HG03558 (cell line): ENCODE data around the gene NAB1.

ENCODE experiments used
- ATAC-seq: cut with Tn5 transposase; IDR thresholded peaks from one replicate; pipeline ENCODE4 v1.9.1; 2021; ENCODE audit warnings: moderate number of reproducible peaks; ENCODE audit not compliant: unreplicated experiment; ENCODE audit errors: extremely low read depth

NAB1 gene

DNA sequence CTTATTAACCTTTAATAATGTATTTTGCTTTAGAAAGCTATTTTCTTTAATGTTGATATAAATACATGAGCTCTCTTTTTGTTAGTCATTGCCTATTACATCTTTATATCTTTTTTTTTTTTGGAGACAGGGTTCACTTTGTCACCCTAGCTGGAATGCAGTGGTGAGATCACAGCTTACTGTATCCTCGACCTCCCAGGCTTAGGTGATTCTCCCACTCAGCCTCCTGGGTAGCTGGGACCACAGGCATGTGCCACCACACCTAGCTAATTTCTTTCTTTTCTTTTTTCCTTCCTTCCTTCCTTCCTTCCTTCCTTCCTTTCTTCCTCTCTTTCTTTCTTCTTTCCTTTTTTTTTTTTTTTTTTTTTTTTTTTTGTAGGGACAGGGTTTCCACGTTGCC lies 15.4 kb downstream of the NAB1 start:
- no peak for ATAC-seq

DNA sequence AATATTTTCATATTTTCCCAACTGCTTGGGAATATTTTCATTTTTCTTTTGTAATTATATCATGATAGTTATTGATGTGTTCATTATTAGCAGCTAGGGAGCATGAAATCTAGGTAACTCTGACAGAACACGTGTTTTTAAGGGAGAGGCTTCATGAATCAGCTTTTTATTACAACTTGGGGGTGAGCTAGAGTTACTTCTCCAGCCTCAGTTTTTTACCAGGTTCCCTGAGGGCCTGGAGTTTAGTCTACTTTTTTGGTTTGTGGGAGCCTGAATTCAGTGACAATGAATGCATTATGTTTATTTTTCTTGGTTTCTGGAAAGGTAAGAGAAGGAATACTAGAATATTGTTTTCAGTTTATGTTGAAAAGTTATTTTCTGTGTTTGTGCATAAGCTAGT lies 18.0 kb downstream of the NAB1 start:
- ATAC-seq = no peak

GRCh38 chr2:190668892-190669291 lies 20.0 kb downstream of the NAB1 start:
- ATAC-seq = no peak

GRCh38 chr2:190670182-190670946 lies 21.5 kb downstream of the NAB1 start:
- ATAC-seq = no peak

GRCh38 chr2:190674966-190675650 lies 26.2 kb downstream of the NAB1 start:
- ATAC-seq = peak; percentile 30

DNA sequence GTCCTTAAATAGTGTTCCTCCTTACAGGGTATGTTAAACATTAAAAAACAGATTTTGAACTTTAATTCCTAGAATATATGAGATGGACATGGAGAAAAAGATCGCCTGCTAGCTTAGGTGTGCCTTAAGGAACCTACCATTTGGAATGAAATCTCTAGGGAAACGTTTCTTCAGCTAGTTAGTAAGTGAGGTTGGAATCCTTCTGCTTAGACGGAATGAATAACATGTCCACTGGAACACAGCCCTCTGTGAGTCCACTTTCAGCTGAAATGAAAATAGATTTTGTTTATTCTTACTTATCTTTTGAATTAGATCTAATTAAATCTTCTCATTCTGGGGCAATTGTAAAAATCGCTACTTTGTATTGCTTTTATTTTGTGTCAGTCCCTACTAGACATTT lies 28.4 kb downstream of the NAB1 start:
- ATAC-seq = no peak

DNA sequence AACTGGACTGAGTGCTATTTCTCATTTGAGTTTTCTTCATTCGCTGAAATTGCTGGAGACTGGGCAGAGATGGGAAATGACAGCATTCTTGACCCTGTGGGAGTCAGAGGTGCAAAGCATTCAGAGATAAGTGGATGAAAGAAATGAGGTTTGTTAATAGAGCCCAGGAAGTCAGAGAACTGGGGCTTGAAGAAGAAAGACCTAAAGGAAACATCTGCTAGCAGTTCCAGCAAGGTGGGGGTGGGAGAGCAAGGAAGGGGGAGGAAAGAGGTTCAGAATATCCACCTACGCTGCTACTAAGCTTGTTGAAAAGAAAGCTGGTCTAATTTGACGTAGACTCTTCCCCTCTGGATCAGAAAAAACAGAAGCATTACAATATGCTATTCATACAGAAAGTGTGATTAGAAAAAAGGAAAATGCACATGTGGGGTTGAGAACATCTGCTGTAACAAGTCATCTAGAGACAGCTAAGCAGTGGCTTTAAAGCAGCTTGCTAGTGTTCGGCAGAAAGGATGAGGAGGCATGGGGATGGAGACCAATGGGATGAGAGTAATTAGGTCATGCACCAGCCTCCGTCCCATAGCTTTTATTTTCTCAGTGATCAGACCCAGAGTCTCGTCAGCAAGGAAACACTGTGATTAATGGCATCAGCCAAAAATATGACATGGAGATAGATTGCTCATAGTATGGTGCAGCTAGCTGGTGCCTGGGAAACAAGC lies 29.7 kb downstream of the NAB1 start:
- ATAC-seq = peak; percentile 51

GRCh38 chr2:190679391-190679790 lies 30.5 kb downstream of the NAB1 start:
- no peak for ATAC-seq

DNA sequence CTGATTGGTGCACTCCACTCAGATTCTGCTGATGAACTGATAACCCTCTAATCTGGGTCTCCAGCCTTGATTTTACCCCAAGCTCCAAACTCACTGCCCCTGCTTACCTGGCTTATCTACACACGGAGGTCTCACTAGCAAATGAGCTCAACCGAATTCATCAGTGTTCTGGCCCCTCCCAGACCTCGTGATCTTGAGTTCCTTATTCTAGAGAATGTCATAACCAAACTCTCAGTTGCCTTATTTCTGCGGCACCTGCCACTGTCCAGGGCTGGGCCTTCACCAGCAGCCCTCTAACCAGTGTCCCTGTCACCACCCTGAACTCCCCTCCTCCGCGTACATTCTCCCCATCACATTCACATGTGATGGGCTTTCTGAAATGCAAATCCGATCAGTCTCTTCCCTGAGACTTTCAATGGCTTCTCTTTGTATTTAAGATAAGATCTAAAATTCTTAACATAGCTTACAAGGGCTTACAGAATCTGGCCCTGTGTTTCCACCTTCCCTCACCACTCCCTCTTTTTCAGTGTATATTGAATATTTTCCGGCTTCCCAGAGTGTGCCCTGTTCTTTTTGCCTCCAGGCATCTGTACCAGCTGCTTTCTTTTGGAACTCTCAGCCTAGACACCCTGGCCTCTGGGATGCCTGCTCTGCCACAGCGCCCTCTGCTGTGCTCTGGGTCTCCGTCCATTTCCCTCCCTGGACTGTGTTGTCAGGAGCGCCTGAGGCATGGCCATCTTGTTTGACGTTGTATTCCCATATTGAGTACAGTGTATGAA lies 31.1 kb downstream of the NAB1 start:
- peak; percentile 23 for ATAC-seq

DNA sequence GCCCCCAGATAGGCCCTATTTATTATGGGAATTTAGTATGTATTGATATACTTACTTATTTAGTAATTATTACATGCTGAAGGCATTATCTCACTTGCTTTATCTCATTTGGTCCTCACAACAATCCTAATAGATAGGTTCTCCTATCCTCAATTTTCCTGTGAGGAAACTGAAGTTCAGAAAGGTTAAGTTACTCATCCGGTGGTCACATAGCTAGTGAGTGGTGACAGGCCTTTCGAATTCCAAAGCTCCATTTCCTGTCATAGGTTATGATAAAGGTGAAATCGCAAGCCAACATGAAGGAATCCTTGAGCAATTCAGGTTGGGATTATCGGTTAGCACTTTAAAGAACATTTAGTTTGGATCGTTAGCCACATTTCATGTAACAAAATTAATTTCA lies 33.3 kb downstream of the NAB1 start:
- ATAC-seq = no peak

- no peak for ATAC-seq
Measured at GRCh38 chr2:190683802-190684201, 34.9 kb downstream of the NAB1 start.

DNA sequence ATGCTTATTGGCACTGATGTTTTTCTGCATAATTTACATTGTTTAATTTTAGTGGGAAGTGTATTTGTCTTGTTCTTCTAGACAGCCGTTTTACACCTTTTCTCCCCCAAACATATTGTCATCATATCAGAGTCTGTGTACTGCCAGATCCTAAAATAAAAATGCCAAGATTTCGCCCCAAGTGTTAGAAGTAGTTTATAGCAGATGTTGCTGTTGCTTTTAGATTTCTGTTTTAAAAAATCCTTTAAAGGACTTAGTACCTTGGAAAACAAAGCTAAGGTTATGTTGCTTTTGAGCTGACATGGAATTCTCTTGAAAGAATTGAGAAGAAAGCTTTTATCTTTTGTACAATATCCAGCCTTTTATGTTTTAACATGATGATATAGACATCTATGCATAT lies 36.0 kb downstream of the NAB1 start:
- ATAC-seq = no peak

DNA sequence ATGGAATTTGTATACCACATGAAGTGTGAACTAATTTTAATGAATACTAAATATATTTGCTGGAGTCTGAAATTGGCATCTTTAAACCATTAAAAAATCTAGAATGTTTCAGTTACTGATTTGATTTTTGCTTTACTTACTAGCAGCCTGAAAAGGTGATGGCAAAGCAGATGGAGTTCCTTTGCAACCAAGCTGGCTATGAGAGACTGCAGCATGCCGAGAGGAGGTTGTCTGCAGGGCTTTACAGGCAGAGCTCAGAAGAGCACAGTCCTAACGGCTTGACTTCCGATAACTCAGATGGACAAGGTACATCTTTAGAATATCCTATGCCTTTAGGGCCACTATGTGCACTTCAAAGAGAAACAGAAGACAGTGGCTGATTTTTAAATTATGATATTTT lies 36.5 kb downstream of the NAB1 start:
- no peak for ATAC-seq

DNA sequence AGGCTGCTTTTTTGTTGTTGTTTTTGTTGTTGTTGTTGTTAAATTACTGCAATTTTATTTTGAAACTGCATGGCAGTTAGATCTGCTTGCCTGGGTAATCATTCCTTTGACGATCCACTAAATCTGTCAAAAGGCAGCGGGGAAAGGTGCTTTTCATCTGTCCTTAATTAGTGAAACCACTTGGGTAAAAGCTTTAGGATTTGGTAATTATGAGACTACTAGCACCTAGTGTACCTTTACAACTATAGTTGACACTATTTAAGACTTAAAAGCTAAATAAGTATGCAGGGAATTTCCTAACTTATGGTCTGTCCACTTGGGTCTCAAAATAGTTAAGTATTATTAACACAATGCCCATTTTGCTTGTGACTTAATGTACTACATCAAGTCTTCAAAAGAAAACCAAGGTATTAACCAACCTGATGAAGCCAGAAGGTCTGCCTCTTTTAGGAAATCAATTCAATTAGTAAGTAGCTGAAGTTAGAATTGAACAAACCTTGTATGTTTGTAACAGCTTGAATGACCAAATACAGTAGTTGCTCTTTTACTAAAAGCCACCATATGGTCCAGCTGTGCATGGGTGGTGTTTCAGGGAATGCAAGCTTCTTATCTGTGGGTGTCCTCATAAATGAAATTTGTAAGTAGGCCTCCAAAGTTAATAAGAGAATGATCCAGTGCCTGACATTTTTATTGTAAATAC lies 44.8 kb downstream of the NAB1 start:
- no peak for ATAC-seq

DNA sequence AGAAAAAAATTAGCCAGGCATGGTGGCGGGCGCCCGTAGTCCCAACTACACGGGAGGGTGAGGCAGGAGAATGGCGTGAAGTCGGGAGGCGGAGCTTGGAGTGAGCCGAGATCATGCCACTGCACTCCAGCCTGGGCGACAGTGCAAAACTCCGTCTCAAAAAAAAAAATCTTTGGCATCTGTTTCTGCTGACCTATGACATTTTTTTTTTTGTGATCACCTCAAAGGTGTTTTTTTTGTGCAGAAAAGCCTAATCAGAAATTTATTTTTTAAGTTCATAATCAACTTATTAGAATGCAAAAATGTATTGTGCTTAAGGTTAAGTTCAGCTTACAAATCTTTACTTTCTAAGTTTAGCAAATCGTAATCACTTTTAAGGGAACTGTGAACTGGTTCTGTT lies 45.6 kb downstream of the NAB1 start:
- no peak for ATAC-seq

DNA sequence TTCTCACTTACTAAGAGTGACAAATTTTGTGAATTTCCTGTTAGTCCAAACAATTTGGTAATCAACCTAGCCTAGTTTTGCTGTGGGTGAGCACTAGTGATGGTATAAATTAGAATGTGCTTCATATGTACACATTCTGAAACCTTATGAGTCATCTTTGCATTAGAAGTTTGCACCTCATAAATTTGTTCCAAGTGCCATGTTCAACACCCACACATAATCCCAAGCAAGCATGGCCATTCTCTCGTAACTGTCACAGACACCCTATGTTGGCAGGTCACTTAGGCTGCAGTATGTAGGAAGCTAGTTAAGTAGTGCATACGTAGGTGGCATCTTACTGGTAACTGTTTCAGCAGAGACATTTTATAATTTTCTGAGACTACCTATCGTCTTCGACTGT lies 46.9 kb downstream of the NAB1 start:
- ATAC-seq = no peak

DNA sequence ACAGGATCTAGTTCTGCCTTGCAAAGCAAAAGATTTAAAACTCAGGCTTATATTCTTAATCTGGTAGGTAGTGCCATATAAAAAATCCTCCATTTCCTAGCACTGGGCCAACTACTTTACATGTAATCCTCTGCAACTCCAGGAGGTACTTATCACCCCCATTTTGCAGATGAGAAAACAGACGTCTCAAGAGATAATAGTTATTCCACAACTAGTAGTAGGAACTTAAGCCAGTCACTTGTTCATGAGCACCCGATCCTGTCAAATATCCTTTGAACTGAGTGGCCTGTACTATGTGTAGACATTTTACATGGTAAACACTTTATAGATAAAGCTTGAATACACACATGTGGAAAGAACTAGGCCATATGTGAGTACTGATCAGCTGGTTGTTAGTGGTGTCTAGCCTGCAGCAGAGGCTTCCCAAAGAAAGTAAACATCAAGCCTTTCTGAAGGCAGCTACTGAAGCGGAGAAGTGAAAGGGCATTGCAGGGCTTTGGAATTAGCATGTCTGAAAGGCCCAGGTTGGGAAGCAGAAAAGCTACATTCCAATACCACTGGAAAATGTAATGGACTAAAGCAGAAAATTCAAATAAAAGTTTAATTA lies 48.0 kb downstream of the NAB1 start:
- ATAC-seq = no peak

DNA sequence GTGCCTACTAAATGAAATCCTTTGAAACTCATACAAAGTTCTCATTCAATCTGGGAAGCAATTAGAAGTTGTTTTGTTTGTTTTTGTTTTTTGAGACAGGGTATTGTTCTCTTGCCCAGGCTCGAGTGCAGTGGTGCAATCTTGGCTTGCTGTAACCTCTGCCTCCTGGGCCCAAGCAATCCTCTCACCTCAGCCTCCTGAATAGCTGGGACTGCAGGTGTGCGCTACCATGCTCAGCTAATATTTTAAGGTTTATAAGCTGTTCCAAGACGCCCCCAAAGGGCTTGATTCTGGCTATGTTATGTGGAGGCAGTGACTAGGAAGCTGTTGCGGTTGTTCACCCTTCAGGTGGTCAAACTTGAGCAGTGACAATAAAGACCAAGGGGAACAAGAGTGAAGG lies 48.5 kb downstream of the NAB1 start:
- no peak for ATAC-seq

- no peak for ATAC-seq
Measured at GRCh38 chr2:190698895-190699294, 50.0 kb downstream of the NAB1 start.

GRCh38 chr2:190701586-190701985 lies 52.7 kb downstream of the NAB1 start:
- ATAC-seq = no peak
